Stimulated activated CD4-positive, alpha-beta T cell treated with anti-CD3 and anti-CD28 coated beads, Interleukin-2, amount 100 ng/mL, for 24 hours (primary cell): Measurements from ENCODE around the gene OR2A12.
"Not testable (repeated sequence)": the region's sequence is repeated elsewhere in the genome, so short reads cannot be mapped to it uniquely, and the experiment has no call there.

Experiments used
- DNase-seq, 2 donors: peaks; one replicate each; pipeline ENCODE4 v3.0.0-alpha.2; 2020

Gene OR2A12

DNA sequence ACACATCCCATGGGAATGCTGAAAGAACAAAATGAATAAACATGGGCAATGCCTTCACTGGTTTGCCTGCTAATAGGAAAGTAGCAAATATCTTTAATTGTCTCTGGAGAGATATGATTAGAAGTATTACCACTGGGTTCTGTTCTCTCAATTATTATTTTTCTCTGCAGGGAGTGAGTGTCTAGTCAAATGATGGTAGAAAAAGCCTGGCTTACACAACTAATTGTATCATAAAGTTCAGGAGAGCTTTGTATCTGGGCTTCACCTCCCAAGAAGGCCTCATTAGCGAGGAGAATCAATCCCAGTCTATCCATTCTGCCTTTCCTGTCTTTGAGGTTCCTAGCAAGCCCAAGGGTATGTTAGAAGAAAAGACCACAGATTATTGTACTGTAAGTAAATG is 36.8 kb downstream of the OR2A12 start, which contains the start of gene OR2A14:
TSS of gene OR2A14 (plus strand) at position 301 of the 400 bp plus-strand sequence. CDS start 5,937 bp downstream, outside the sequence.
- DNase-seq: no peak

DNA sequence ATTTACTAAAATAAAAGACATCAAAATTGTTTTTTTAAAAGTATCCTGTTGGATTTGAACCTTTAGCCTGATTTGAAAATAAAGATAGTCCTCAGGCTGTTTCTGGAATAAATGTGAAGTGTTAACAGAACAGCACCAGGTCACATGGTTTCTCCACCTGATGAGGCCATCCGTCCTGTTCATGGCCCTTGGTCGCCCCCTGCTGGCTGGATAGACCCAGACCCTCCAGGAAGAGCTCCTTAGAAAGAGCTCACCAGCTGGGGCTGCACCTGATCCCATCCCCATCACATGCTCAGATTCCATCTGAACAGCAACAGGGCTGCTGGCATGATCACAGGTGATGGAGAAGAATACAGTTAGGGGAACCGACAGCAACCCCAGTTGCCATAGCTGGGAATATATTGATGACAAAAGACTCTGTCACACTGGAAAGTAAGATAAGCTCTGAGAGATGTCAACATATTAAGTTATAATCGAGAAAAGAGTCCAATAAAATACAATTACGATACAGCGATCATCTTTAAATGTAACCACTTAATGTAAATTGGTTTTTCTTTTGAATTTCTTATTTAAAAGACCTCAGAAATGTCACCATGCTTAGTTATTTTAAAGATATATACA is 41.7 kb downstream of the OR2A12 start:
- peak; percentile 95 to 96 for DNase-seq

DNA sequence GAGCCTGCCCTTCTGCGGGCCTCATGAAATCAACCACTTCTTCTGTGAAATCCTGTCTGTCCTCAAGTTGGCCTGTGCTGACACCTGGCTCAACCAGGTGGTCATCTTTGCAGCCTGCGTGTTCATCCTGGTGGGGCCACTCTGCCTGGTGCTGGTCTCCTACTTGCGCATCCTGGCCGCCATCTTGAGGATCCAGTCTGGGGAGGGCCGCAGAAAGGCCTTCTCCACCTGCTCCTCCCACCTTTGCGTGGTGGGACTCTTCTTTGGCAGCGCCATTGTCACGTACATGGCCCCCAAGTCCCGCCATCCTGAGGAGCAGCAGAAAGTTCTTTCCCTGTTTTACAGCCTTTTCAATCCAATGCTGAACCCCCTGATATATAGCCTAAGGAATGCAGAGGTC is 43.5 kb downstream of the OR2A12 start:
- not testable (repeated sequence) for DNase-seq

DNA sequence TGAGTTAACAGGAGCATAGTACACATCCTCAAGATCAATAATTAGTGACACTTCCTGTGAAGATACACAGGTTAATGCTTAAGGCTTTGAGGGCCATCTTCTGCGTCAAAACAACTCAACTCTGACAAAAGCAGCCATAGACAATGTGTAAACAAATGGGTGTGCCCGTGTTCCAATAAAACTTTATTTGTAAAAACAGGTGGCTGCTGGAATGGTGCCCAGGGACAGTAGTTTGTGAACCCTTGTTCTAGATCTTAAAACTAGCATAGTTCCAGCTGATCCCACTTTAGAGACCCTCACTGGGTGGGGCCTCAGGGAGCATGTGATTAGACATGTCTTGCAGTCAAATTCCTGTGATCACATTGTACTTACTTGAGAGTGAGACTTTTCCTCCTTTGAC is 44.7 kb downstream of the OR2A12 start:
- no peak for DNase-seq

DNA sequence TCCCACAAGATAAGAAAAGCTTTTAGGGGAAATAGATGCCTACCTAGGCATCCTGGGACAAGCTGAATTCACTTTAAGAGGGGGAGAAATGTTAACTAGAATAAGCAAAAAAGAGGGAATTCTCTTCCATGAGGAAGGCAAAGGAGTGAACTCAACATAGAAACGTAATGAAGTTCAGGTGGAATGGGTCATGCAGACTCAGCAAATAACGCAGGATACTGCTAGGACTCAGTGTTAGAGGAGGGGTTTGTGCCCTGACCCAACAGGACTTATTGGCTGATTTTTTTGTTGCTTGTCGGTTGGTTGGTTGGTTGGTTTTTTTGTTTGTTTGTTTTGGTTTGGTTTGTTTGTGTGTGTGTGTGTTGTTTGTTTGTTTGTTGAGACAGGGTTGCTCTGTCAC is 46.2 kb downstream of the OR2A12 start:
- no peak for DNase-seq

DNA sequence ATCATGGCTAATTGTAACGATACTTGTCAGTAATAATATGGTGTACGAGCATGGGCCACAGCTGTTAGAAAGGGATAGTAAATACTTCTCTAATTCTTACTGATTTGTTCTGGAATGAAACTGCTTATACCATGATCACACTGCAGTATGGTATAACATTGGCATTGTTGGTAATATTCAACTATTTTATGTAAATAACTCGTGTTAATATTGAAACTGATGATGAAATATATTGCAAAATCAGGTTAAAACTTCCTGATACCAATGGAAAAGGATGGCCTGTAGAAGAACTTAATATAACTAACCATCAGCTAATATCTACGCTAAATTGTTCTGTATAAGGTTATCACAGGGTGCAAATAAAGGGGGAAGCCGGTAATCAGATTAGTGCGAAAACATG is 47.2 kb downstream of the OR2A12 start:
- DNase-seq: no peak

DNA sequence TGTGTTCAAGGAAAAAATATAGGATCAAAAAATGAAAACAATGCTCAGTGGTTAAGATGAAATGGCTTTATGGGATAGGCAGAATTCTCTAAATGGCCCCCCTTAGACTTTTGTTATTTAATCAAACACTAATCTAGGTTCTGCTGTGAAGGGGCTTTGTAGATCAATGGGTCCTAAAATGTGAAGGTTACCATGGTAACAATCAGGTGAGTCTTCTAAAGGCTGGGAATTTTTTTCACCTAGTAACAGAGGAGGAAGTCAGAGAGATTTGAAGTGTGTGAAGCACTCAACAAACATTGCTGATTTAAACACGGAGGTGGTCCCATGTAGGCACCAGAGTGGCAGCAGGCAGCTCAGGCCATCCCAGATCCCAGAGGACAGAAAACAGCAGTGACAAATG is 48.0 kb downstream of the OR2A12 start:
- DNase-seq: no peak

DNA sequence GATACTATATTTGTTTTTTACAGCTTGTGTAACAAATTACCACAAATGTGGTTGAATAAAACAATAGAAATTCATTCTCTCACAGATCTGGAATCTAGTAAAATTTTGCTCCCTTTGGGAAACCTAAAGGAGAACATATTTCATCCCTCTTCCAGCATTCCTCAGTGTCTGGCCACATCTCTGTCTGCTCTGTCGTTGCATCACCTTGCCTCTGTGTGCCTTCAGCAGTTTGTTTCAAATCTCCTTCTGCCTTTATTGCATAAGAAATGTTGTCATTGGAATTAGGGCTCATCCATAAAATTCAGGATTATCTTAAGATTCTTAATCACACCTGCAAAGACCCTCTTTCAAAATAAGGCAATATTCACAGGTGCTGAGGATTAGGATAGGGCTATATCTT is 51.4 kb downstream of the OR2A12 start:
- no peak for DNase-seq

DNA sequence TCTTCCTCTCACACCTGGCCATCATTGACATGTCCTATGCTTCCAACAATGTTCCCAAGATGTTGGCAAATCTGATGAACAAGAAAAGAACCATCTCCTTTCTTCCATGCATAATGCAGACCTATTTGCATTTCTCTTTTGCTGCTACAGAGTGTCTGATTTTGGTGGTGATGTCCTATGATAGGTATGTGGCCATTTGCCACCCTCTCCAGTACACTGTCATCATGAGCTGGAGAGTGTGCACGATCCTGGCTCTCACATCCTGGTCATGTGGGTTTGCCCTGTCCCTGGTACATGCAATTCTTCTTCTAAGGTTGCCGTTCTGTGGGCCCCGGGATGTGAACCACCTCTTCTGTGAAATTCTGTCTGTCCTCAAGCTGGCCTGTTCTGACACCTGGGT is 56.1 kb downstream of the OR2A12 start:
- DNase-seq: no peak

DNA sequence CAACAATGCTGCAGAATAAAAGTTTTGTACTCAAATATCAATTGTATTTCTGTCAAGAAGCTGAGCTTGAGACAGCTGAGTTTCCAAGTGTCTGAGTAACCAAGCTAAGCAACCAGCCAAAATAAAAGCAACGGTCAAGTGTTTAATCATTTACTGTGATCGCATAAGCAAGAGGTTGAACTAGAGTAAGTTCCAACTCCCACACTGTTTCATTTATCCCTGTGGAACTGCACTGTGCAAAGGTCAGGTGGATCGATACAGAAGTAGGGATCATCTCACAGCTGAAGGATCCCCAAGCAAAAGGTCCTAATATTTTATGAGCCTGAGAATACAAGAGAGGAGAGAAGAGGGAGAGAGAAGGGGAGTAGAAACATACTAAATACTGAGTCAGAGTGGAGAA is 58.3 kb downstream of the OR2A12 start:
- no peak for DNase-seq

DNA sequence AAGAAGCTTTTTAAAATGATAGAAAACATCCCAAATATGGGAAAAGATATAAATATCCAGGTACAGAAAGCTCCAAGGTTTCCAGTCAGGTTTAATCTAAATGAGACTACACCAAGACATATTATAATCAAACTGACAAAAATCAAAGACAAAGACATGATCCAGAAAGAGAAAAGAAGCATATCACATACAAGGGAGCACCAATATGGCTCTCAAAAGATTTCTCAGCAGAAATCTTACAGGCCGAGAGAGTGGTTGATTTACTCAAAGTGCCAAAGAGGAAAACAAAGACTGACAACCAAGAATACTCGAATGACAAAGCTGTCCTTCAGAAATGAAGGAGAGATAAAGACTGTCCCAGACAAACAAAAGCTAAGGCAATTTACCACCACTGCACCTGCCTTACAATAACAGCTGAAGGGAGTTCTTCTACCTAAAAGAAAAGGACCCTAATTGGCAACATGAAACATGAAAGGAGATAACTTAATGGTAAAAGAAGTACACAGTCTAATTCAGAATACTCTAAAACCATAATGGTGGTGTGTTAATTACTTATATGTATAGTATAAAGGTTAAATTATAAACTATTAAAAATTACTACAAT is 62.2 kb downstream of the OR2A12 start:
- no peak for DNase-seq
